Breast epithelium (tissue), 4 donors: Measurements from ENCODE around the gene TOX3. TPM values are rescaled to one million over a fixed set of nuclear protein-coding genes. Genes with fewer than 3 reads are reported as not detected.

ENCODE experiments used
- DNase-seq, 2 donors: peaks; one replicate each; pipeline ENCODE4 v3.0.0-alpha.2; 2019; ENCODE audit warnings: low spot score in 2 of 2
- H3K27ac ChIP-seq, 2 donors: fragments of 200-600 bp; sonication (generic) in 1 of 2; one replicate each; pipeline ENCODE4 v1.5.1; 2016 to 2019; ENCODE audit warnings: mild to moderate bottlenecking in 1 of 2
- H3K27me3 ChIP-seq, 2 donors: fragments of 200-600 bp; sonication (generic) in 1 of 2; one replicate each; pipeline versions ENCODE4 v1.5.1 to v1.6.0; 2017 to 2019; ENCODE audit warnings: control low read depth in 1 of 2, mild to moderate bottlenecking in 1 of 2
- H3K36me3 ChIP-seq: fragments of 200-600 bp; one replicate; pipeline ENCODE4 v1.5.1; 2019
- H3K4me1 ChIP-seq, 2 donors: fragments of 200-600 bp; sonication (generic); one replicate each; pipeline ENCODE4 v1.5.1; 2016 to 2019; ENCODE audit warnings: control low read depth in 1 of 2
- H3K4me3 ChIP-seq, 3 donors: fragments of 200-600 bp; sonication (generic); 1 replicate in 2 of 3; 2 replicates in 1 of 3; pipeline ENCODE4 v1.5.1; 2016 to 2019; ENCODE audit warnings: mild to moderate bottlenecking in 3 of 3, moderate library complexity in 2 of 3
- H3K9me3 ChIP-seq, 2 donors: fragments of 200-600 bp; sonication (generic) in 1 of 2; one replicate each; pipeline ENCODE4 v1.5.1; 2016 to 2019; ENCODE audit warnings: control low read depth in 1 of 2
- POLR2A ChIP-seq: fragments of 450-650 bp; IDR thresholded peaks from one replicate; pipeline ENCODE4 v1.6.1; 2016; ENCODE audit warnings: antibody characterized with exemption, mild to moderate bottlenecking, moderate library complexity
- POLR2AphosphoS5 ChIP-seq, 3 donors: sonication (generic); formaldehyde crosslinking; IDR thresholded peaks; one replicate each; pipeline ENCODE4 v1.6.1; 2017; ENCODE audit warnings: antibody characterized with exemption in 3 of 3
- intact Hi-C: fragments of 100-400 bp; cut with DNase I; formaldehyde crosslinking; loops from one replicate; pipeline ENCODE4 v1.15.1; 2023; ENCODE audit warnings: low total_unique reads
- total RNA-seq, 3 donors: library from RNA; depleted of rRNA; stranded (reverse); fragments of >200 nt; gene quantifications; one replicate each; pipeline ENCODE4 v1.1.0, GENCODE V29; 2016
- TF ChIP-seq, protein P1 (sequence below), 3 donors: fragments of 450-650 bp; IDR thresholded peaks; one replicate each; pipeline ENCODE4 v1.5.1; 2016 to 2017; ENCODE audit warnings: antibody characterized with exemption in 3 of 3, mild to moderate bottlenecking in 3 of 3, moderate library complexity in 3 of 3

The TOX3 gene
- total RNA-seq, 3 donors from 2014 or later: 6.9 to 9.2 TPM; not detected in 1

DNA sequence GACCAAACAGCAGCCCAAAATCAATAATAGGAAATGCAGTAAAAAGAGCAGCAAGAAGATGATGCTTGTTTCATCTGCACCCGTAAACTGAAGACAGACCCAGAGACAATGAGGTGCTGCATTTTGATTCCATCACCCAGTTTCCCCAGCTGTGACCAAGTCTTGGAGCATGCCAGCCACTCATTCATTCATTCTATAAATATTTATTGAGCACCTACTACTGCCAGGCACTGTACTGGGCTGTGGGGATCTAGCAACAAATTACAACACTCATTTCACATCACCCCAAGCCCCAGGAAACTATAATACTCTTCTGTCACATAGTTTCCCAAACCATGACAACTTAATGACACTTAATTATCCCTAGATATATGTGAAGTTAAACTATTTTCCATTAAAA, 79.2 kb downstream of the TOX3 start:
- Histone ChIP-seq H3K27me3 (no peaks in the 10 kb centered on the region), H3K4me1 (no peaks in the 10 kb centered on the region), H3K4me3 (no peak overlapping the region), H3K36me3 (no peaks in the 10 kb centered on the region), H3K9me3 (no peaks in the 10 kb centered on the region), H3K27ac (no peak overlapping the region)
- intact Hi-C loops: no loop called here
- TF ChIP-seq POLR2AphosphoS5 (IDR thresholded peaks at IDR 0.05) (no peak), POLR2A (no peak)
- TF ChIP-seq, protein P1, sequence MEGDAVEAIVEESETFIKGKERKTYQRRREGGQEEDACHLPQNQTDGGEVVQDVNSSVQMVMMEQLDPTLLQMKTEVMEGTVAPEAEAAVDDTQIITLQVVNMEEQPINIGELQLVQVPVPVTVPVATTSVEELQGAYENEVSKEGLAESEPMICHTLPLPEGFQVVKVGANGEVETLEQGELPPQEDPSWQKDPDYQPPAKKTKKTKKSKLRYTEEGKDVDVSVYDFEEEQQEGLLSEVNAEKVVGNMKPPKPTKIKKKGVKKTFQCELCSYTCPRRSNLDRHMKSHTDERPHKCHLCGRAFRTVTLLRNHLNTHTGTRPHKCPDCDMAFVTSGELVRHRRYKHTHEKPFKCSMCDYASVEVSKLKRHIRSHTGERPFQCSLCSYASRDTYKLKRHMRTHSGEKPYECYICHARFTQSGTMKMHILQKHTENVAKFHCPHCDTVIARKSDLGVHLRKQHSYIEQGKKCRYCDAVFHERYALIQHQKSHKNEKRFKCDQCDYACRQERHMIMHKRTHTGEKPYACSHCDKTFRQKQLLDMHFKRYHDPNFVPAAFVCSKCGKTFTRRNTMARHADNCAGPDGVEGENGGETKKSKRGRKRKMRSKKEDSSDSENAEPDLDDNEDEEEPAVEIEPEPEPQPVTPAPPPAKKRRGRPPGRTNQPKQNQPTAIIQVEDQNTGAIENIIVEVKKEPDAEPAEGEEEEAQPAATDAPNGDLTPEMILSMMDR (IDR thresholded peaks at IDR 0.05): no peak
- DNase-seq: no peak

DNA sequence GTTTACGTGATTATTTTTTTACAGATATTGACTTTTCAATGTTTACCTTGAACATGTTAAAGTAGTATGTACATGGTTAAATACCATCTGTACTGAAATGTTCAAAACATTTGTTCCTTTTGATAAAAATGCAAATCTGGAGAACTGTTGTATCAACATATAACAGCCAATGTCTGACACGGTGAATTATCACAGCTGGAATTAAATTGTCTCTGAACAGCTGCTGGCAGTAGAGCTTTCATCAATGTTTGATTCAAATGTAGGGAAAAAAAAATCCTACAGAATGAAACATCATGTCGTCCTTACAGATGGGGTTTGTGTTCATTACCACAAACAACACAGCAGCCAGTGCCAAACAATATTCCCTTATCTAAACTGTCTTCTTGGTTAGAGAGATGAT, 79.9 kb downstream of the TOX3 start:
- Histone ChIP-seq H3K4me1 (no peaks in the 10 kb centered on the region), H3K9me3 (no peaks in the 10 kb centered on the region), H3K27ac (no peak overlapping the region), H3K36me3 (no peaks in the 10 kb centered on the region), H3K4me3 (no peak overlapping the region), H3K27me3 (no peaks in the 10 kb centered on the region)
- DNase-seq: no peak
- TF ChIP-seq POLR2A: no peak
- no peak for TF ChIP-seq POLR2AphosphoS5 (IDR thresholded peaks at IDR 0.05)
- TF ChIP-seq, protein P1 (IDR thresholded peaks at IDR 0.05): no peak
- intact Hi-C loops: no loop called here

DNA sequence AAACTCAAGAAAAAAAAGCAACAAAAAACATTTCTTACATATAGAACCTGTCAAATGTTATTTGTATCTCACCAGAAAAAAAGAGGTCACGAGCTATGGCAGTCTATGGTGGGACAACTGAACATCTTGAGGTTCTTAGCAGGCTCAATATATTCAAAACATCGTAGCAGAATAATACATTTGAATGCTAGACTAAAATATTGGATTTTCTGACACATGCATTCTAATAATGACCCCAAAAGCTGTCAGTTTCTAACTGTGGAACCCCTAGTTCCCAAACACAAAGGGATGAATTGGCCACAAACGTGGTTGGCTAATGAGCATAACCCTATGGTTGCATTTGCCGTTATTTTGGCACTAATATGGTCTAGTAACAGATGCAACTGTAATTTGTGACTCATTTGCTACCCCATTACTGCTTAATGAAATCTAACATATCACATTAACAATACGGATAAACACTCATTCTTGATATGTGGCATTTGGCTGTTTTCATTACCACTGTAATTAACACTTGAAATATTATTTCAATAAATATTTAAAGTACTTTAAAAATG, 81.2 kb downstream of the TOX3 start:
- Histone ChIP-seq H3K36me3 (no peaks in the 10 kb centered on the region), H3K4me1 (no peaks in the 10 kb centered on the region), H3K27ac (no peak overlapping the region), H3K9me3 (no peaks in the 10 kb centered on the region), H3K4me3 (no peak overlapping the region), H3K27me3 (no peaks in the 10 kb centered on the region)
- no peak for DNase-seq
- intact Hi-C loops: no loop called here
- TF ChIP-seq, protein P1 (IDR thresholded peaks at IDR 0.05): no peak
- no peak for TF ChIP-seq POLR2A

DNA sequence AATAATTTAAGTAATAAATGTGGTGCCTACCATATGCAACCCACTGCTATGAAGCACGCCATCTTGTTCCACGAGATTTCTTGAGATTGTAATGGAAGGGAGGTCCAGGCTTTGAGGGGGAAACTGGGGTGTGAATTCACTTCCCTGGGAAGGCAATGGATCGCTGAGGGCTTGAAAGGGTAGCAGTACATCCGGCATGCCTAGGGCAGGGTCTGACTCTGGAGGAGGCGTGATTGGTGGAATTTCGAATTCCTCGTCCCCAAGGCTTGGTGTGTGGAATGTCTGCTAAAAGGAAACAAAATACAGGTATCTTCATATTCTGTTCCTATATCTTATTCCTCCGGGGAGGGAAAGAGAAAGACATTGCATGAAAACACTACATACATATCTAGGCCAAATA, 83.0 kb downstream of the TOX3 start:
- TF ChIP-seq POLR2AphosphoS5 (IDR thresholded peaks at IDR 0.05) (no peak), POLR2A (no peak)
- TF ChIP-seq, protein P1 (IDR thresholded peaks at IDR 0.05): no peak
- no peak for DNase-seq
- H3K9me3 ChIP-seq: no peaks in the 10 kb centered on the region
- no peaks in the 10 kb centered on the region for H3K4me1 ChIP-seq
- intact Hi-C loops: no loop called here
- H3K4me3 ChIP-seq: no peak overlapping the region
- H3K27me3 ChIP-seq: no peaks in the 10 kb centered on the region
- no peak overlapping the region for H3K27ac ChIP-seq
- H3K36me3 ChIP-seq: no peaks in the 10 kb centered on the region

DNA sequence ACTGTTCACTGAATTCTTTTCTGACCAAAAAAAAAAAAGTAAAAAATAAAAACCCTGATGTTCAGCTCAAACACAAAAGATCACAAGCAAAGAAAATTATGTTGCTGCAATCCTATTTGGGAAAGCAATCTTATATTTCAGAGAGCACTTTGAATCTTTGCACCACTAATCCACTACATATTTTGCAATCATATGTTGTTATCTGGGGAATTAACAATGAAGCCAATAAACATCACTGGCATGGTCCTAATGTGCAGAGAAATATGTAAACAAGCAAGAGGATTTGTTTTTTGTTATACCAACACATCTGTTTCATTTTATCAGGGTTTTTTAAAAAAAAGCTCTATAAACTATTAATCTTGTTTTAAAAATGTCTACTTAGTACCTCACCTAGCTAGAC, 84.1 kb downstream of the TOX3 start:
- H3K4me1 ChIP-seq: no peaks in the 10 kb centered on the region
- DNase-seq: no peak
- H3K27ac ChIP-seq: no peak overlapping the region
- no peak overlapping the region for H3K4me3 ChIP-seq
- no peak for TF ChIP-seq POLR2AphosphoS5 (IDR thresholded peaks at IDR 0.05)
- intact Hi-C loops: no loop called here
- H3K36me3 ChIP-seq: no peaks in the 10 kb centered on the region
- H3K9me3 ChIP-seq: no peaks in the 10 kb centered on the region
- no peaks in the 10 kb centered on the region for H3K27me3 ChIP-seq
